Panc1 (cell line): ENCODE measurements around the gene ITGB3. TPM values are rescaled to one million over a fixed set of nuclear protein-coding genes. Genes with fewer than 3 reads are reported as not detected.

Experiments used
- ATAC-seq: fragments of 200-7000 bp; cut with Tn5 transposase; 2 replicates; pipeline ENCODE4 v1.9.1; 2020; ENCODE audit warnings: mild to moderate bottlenecking, moderate library complexity
- BruUV-seq: library from RNA; stranded (reverse); fragments of 400-500 nt; replicated peaks from 2 replicates; lab custom pipeline; 2021; lab: Mats Ljungman, UMichigan
- CTCF ChIA-PET: fragments of 300-600 bp; sonication (Branson Sonifier 250); formaldehyde crosslinking; loops from one replicate; lab custom pipeline; 2022; ENCODE audit warnings: antibody characterized with exemption; lab: Charles Lee
- POLR2A ChIA-PET: fragments of 300-600 bp; sonication (Branson Sonifier 250); formaldehyde crosslinking; loops from one replicate; lab custom pipeline; 2022; ENCODE audit warnings: antibody characterized with exemption; lab: Charles Lee
- DNase-seq: peaks from one replicate; pipeline ENCODE4 v3.0.0-alpha.2; 2010; ENCODE audit warnings: low read depth, low spot score
- H3K27ac ChIP-seq: 2 replicates; pipeline ENCODE4 v1.5.1; 2011; ENCODE audit warnings: mild to moderate bottlenecking, low read length, inconsistent platforms
- H3K27me3 ChIP-seq: fragments of 200-500 bp; sonication (Bioruptor generic); 2 replicates; pipeline ENCODE4 v1.6.0; 2014; ENCODE audit warnings: low read length, inconsistent platforms; ENCODE audit not compliant: control insufficient read depth, insufficient read depth
- H3K36me3 ChIP-seq: fragments of 200-500 bp; sonication (Bioruptor generic); 2 replicates; pipeline ENCODE4 v1.5.1; 2014; ENCODE audit warnings: inconsistent platforms, mild to moderate bottlenecking, low read length, moderate library complexity; ENCODE audit not compliant: control insufficient read depth, insufficient read depth
- H3K4me1 ChIP-seq: 2 replicates; pipeline ENCODE4 v1.5.1; 2011; ENCODE audit warnings: inconsistent platforms, mild to moderate bottlenecking, low read length, moderate library complexity; ENCODE audit not compliant: control insufficient read depth, insufficient read depth
- H3K4me3 ChIP-seq, 2 experiments: 2 replicates each; pipeline ENCODE4 v1.5.1; 2011 to 2012; ENCODE audit warnings: low read depth in 2 of 2, low read length in 2 of 2, mild to moderate bottlenecking in 2 of 2, inconsistent platforms in 1 of 2, moderate library complexity in 1 of 2
- H3K9me3 ChIP-seq: fragments of 200-500 bp; sonication (Bioruptor generic); 2 replicates; pipeline ENCODE4 v1.5.1; 2014; ENCODE audit warnings: low read depth, mild to moderate bottlenecking, inconsistent platforms, low read length, moderate library complexity; ENCODE audit not compliant: control insufficient read depth, insufficient read depth
- POLR2AphosphoS5 ChIP-seq: IDR thresholded peaks from 2 replicates; pipeline ENCODE4 v1.6.1; 2012; ENCODE audit warnings: mild to moderate bottlenecking, low read depth, low read length, moderate library complexity
- SIN3A ChIP-seq: IDR thresholded peaks from 2 replicates; pipeline ENCODE4 v1.6.1; 2012; ENCODE audit warnings: low read depth, mild to moderate bottlenecking, low read length, moderate library complexity, borderline replicate concordance; ENCODE audit not compliant: insufficient read depth
- TCF7L2 ChIP-seq: IDR thresholded peaks from 2 replicates; pipeline ENCODE4 v1.6.1; 2011; ENCODE audit warnings: mild to moderate bottlenecking, low read depth, low read length, inconsistent platforms
- in situ Hi-C: cut with HindIII; loops from 2 replicates; pipeline ENCODE4 v1.10.0; 2016; ENCODE audit warnings: low sequenced_read_pairs, low pct_unique_long_range_greater_than_20kb
- intact Hi-C: fragments of 100-400 bp; cut with micrococcal nuclease; formaldehyde crosslinking; loops from one replicate; pipeline ENCODE4 v1.10.0; 2022; ENCODE audit not compliant: unreplicated experiment
- total RNA-seq: library from RNA; stranded (reverse); gene quantifications from one replicate; pipeline ENCODE4 v1.2.1, GENCODE V29; 2021; ENCODE audit not compliant: unreplicated experiment
- TF ChIP-seq, protein P1 (sequence below): fragments of 450-650 bp; IDR thresholded peaks from 2 replicates; pipeline ENCODE4 v1.5.1; 2017; ENCODE audit warnings: mild to moderate bottlenecking
- TF ChIP-seq, protein P2 (sequence below), 2 experiments: IDR thresholded peaks; 2 replicates each; pipeline ENCODE4 v1.6.1; 2011 to 2012; ENCODE audit warnings: low read depth in 2 of 2, control low read depth in 1 of 2, low read length in 1 of 2, mild to moderate bottlenecking in 1 of 2, moderate library complexity in 1 of 2; ENCODE audit not compliant: insufficient read depth in 1 of 2

ITGB3 gene
- total RNA-seq, 1 experiment from 2014 or later, result 17.6 TPM

DNA sequence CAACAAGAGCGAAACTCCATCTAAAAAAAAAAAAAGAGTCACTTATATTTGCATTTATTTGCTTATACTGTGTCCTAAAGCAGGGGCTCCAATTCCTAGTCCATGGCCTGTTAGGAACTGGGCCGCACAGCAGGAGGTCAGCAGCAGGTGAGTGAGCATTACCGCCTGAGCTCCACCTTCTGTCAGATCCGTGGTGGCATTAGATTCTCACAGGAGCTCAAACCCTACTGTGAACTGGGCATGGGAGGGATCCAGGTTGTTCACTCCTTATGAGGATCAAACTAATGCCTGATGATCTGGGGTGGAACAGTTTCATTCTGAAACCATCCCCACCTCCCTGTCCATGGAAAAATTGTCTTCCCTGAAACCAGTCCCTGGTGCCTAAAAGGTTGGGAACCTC lies 24.9 kb downstream of the ITGB3 start:
- H3K36me3 ChIP-seq, result no peaks in the 10 kb centered on the region
- intact Hi-C loops, result no loop called here
- in situ Hi-C loops, result no loop called here

DNA sequence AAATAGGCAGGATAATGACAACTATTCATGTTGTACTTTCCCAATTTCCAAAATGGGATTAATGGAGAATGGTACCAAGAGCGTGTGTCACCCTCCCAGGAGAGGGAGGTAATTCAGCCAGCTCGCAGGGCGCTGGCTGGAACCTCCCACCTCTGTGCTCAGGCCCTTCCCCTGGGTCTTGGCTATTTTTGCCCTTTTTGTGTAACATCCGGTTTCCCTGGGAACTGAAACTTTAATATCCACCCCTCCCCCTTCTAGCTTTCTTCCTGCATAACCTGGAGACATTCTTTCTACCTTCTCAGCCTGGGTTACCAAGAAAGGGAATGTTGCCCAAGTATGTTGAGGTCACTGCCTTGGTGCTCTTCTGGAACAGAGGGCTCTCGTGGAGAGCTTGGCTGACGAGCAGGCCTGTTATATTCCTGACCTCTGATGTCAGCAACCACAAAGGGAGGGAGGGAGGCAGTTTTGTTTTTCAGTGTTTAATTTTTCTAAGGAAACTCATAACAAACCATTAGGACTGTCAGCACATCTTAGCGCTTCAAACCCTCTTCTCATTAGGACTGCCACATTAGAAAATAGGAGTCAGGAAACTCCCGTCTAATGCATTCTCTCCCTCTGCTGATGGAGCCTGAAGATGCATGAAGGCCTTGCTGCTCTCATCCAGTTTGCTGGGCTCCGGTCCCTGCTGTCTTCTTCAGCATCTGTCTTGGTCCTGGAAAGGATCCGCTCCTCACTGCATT lies 25.6 kb downstream of the ITGB3 start:
- DNase-seq, result no peak
- intact Hi-C loops, result no loop called here
- peak; percentile 57 for ATAC-seq
- Histone ChIP-seq H3K4me3 (no peak overlapping the region), H3K27ac (no peak overlapping the region), H3K27me3 (no peaks in the 10 kb centered on the region), H3K4me1 (peaks cover 18% of the 10 kb centered on the region), H3K9me3 (no peaks in the 10 kb centered on the region), H3K36me3 (no peaks in the 10 kb centered on the region)
- TF ChIP-seq, protein P1, sequence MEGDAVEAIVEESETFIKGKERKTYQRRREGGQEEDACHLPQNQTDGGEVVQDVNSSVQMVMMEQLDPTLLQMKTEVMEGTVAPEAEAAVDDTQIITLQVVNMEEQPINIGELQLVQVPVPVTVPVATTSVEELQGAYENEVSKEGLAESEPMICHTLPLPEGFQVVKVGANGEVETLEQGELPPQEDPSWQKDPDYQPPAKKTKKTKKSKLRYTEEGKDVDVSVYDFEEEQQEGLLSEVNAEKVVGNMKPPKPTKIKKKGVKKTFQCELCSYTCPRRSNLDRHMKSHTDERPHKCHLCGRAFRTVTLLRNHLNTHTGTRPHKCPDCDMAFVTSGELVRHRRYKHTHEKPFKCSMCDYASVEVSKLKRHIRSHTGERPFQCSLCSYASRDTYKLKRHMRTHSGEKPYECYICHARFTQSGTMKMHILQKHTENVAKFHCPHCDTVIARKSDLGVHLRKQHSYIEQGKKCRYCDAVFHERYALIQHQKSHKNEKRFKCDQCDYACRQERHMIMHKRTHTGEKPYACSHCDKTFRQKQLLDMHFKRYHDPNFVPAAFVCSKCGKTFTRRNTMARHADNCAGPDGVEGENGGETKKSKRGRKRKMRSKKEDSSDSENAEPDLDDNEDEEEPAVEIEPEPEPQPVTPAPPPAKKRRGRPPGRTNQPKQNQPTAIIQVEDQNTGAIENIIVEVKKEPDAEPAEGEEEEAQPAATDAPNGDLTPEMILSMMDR, result no peak
- TF ChIP-seq SIN3A (no peak), POLR2AphosphoS5 (no peak), TCF7L2 (no peak)
- TF ChIP-seq, protein P2, sequence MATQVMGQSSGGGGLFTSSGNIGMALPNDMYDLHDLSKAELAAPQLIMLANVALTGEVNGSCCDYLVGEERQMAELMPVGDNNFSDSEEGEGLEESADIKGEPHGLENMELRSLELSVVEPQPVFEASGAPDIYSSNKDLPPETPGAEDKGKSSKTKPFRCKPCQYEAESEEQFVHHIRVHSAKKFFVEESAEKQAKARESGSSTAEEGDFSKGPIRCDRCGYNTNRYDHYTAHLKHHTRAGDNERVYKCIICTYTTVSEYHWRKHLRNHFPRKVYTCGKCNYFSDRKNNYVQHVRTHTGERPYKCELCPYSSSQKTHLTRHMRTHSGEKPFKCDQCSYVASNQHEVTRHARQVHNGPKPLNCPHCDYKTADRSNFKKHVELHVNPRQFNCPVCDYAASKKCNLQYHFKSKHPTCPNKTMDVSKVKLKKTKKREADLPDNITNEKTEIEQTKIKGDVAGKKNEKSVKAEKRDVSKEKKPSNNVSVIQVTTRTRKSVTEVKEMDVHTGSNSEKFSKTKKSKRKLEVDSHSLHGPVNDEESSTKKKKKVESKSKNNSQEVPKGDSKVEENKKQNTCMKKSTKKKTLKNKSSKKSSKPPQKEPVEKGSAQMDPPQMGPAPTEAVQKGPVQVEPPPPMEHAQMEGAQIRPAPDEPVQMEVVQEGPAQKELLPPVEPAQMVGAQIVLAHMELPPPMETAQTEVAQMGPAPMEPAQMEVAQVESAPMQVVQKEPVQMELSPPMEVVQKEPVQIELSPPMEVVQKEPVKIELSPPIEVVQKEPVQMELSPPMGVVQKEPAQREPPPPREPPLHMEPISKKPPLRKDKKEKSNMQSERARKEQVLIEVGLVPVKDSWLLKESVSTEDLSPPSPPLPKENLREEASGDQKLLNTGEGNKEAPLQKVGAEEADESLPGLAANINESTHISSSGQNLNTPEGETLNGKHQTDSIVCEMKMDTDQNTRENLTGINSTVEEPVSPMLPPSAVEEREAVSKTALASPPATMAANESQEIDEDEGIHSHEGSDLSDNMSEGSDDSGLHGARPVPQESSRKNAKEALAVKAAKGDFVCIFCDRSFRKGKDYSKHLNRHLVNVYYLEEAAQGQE (IDR thresholded peaks at IDR 0.05; ENCODE audit: insufficient read depth in 1 of 2, low read depth in 2 of 2, low read length in 1 of 2), result no peak
- in situ Hi-C loops, result no loop called here
- POLR2A ChIA-PET, result no interaction called here
- CTCF ChIA-PET, result no interaction called here
- BruUV-seq, result no TSS peak

More for the DNA sequence above, 24.9 kb downstream of the ITGB3 start:
- ATAC-seq, result no peak
- TF ChIP-seq TCF7L2 (no peak), SIN3A (no peak), POLR2AphosphoS5 (no peak)
- TF ChIP-seq, protein P1, result no peak
- TF ChIP-seq, protein P2 (IDR thresholded peaks at IDR 0.05; ENCODE audit: insufficient read depth in 1 of 2, low read depth in 2 of 2, low read length in 1 of 2), result no peak
- H3K27me3 ChIP-seq, result no peaks in the 10 kb centered on the region
- no TSS peak for BruUV-seq
- peaks cover 18% of the 10 kb centered on the region for H3K4me1 ChIP-seq
- DNase-seq, result no peak
- CTCF ChIA-PET, result no interaction called here
- H3K9me3 ChIP-seq, result no peaks in the 10 kb centered on the region
- H3K27ac ChIP-seq, result no peak overlapping the region
- POLR2A ChIA-PET, result no interaction called here
- no peak overlapping the region for H3K4me3 ChIP-seq
